PFSK-1 (cell line): ENCODE measurements around the gene ROBO1.

Experiments used
- POLR2AphosphoS5 ChIP-seq: IDR thresholded peaks from 2 replicates; pipeline ENCODE4 v1.6.1; 2012; ENCODE audit warnings: low read depth, mild to moderate bottlenecking, control low read depth, low read length, moderate library complexity
- REST ChIP-seq, 2 experiments: IDR thresholded peaks; 2 replicates each; pipeline versions ENCODE4 v1.6.1 to v1.8.0; 2011 to 2012; ENCODE audit warnings: low read depth in 2 of 2, low read length in 2 of 2, control low read depth in 1 of 2, inconsistent platforms in 1 of 2, mild to moderate bottlenecking in 1 of 2, moderate library complexity in 1 of 2; ENCODE audit not compliant: insufficient read depth in 1 of 2
- SIN3A ChIP-seq: IDR thresholded peaks from 2 replicates; pipeline ENCODE4 v1.6.1; 2012; ENCODE audit warnings: mild to moderate bottlenecking, low read length, moderate library complexity, borderline replicate concordance; ENCODE audit not compliant: insufficient read depth
- TAF1 ChIP-seq: IDR thresholded peaks from 2 replicates; pipeline ENCODE4 v1.6.1; 2012; ENCODE audit warnings: low read length, control low read depth, borderline replicate concordance; ENCODE audit not compliant: insufficient read depth

GRCh38 chr3:79019137-79019923 is 748.5 kb downstream of the ROBO1 start:
- peak in 1 of 2 experiments; percentile 54; a peak in 1 of 4 replicates for TF ChIP-seq REST (IDR thresholded peaks at IDR 0.05; ENCODE audit: insufficient read depth in 1 of 2, low read depth in 2 of 2, low read length in 2 of 2)
- TF ChIP-seq TAF1 = peak; percentile 99
- peak; percentile 95 for TF ChIP-seq POLR2AphosphoS5
- TF ChIP-seq SIN3A = 0 out of 2 replicates have a peak, but pooled peaks have one; percentile 72
